OCI-M2 (cell line): ENCODE measurements around the gene PTMS.
"Not testable (repeated sequence)": the region's sequence is repeated elsewhere in the genome, so short reads cannot be mapped to it uniquely, and the experiment has no call there.

Experiments used
- DNase-seq: peaks from one replicate; lab custom pipeline; 2025; ENCODE audit not compliant: unreplicated experiment; lab: John Stamatoyannopoulos, UW

Gene PTMS, protein sequence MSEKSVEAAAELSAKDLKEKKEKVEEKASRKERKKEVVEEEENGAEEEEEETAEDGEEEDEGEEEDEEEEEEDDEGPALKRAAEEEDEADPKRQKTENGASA

DNA sequence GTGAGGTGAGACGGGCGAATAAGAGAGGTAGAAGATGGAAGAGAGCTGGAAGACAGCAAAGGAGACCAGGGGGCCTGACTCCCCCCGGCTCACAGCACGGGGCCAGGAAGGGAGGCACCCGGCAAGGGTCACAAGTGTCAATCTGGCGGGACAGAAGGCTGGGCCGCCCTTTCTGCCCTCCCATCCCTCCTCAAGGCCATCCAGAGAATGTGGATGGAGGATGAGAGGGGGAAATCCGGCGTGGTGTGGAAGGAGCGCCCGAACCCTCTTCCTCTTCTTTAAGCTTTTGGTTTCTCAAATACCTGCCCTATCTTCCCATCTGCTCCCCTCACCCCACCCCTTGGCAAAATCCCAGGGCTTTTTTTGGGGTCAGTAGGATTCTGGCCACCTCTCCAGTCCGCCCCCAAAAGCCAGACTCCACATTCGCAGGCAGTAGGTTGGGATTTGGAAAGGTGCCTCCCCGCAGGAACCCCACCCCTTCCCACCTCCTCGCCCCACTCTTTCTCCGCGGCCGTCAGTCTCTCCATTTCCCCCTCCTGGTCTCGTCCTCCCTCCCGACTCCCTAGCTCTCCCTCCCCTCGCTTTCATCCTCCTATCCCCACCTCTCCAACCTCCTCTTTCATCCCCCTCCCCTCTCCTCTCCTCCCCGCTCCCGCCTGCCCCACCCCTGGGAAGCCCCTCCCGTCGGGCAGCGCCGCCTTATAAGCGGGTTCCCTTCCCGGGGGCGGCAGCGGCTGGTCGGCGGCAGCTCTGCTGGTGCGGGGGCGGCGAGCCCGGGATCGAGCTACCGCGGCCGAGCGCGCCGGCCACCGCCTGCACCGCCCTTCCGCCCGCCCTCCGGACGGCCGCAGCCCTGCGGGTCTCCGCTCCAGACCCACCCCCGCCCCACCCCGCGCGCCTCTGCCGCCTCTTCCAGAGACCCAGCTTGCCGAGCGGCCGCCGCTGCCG, at the start of gene PTMS:
PTMS (plus strand) TSS at position 730 of the 948 bp plus-strand sequence. CDS start 343 bp downstream, outside the sequence.
- no peak for DNase-seq

DNA sequence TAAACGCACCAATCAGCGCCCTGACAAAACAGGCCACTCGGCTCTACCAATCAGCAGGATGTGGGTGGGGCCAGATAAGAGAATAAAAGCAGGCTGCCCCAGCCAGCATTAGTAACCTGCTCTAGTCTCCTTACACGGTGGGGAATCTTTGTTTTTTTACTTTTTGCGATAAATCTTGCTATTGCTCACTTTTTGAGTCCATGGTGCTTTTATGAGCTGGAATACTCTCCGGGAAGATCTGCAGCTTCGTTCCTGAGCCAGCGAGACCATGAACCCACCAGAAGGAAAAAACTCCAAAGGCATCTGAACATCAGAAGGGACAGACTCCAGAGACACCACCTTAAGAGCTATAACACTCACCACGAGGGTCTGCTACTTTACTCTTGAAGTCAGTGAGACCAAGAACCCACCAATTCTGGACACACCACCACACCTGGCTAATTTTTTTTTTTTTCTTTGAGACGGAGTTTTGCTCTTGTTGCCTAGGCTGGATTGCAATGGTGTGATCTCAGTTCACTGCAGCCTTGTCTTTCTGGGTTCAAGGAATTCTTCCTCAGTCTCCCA, 49.2 kb upstream of the PTMS start:
- DNase-seq = no peak

DNA sequence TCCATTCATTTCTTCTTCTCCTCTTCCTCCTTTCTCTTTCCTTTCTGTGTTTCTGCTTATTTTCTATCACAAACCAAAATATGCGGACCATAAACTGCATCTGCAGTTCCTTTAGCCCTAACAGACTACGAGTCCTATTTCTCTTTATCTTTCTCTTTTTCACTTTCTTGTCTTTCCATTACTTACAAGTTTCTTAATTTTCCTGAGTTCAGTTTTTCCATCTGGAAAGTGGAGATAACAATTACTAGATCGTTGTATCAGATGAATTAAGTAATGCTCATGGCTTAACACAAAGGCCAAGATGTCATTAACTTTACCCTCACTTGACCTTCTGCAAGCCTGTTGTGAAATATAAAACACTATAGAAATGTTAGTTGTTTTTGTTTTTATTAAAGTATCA, 43.3 kb upstream of the PTMS start:
- DNase-seq = no peak

DNA sequence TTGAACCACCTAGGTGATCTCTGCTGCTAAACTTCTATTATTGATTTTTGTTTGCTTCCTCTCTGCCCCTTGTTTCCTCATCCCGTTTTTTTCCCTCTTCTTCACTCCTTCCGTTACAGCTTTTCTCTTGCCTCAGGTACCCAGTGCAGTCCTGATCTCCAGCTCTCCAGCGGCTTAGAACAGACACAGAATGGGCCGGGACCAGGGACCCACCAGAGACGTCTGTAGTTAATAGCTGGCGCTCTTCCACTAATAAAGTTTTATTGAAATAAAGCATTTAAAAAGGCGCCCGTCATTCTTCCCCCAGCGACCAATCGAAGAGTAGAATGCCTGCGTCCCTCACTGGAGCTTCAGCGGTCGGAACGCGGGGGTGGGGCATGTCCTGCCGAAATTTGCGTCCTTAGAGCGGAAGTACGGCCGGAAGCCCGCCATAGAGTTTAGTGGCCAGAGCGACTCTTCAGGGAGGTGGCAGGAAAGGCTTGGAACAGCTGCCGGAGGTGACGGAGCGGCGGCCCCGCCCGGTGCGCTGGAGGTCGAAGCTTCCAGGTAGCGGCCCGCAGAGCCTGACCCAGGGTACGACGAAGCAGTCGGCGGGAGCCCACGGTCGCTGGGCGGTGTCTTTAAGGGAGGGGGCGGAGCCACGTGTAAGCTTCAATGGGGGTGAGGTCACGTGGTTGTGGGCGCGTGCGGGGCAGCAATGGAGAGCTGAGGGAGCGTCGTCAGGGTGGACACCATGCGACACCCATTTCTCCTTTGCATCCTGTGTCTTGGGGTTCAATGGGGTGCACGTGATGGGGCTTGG, 42.4 kb upstream of the PTMS start, which contains the start of gene COPS7A:
COPS7A (plus strand) TSS at position 440 of the 802 bp plus-strand sequence. CDS start 611 bp downstream, outside the sequence.
- DNase-seq = peak; percentile 75

DNA sequence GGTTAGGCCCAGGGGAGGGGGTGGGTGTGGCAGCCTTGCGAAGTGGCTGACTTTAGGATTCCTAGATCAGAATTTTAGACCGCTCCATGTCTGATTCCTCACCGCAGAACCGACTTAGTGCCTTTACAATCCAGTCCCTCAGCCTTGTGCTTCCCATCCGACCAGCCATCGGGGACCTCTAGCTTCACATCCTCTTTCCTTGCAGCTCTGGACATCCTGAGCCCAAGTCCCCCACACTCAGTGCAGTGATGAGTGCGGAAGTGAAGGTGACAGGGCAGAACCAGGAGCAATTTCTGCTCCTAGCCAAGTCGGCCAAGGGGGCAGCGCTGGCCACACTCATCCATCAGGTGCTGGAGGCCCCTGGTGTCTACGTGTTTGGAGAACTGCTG, 41.8 kb upstream of the PTMS start:
- DNase-seq = no peak

DNA sequence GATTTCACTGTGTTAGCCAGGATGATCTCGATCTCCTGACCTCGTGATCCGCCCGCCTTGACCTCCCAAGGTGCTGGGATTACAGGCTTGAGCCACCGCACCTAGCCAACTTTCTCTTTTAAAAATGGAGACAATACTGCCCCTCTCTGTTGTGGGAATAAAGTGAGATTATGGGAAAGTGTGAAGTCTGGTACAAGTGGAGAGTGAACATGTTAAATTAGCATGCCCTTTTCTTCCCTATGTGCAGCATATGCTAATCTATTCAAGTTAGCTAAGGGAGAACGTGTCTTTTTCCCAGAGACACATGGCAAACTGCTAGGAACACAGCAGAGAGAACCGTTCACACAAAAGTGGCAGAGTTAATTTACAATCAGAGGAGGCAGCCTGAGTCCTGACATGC, 40.8 kb upstream of the PTMS start:
- no peak for DNase-seq

DNA sequence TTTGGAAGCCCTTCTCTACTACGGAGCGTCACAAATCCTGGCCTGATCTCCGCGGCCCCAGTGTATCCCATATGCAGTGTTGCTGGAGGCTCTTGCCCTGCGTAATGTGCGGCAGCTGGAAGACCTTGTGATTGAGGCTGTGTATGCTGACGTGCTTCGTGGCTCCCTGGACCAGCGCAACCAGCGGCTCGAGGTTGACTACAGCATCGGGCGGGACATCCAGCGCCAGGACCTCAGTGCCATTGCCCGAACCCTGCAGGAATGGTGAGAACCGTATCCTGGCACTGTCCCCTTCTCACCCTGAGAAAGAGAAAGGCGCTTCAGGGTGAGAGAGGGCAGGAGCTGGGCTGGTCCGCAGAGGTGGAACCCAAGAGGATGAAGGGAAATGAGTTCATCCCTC, 37.0 kb upstream of the PTMS start:
- DNase-seq = no peak

DNA sequence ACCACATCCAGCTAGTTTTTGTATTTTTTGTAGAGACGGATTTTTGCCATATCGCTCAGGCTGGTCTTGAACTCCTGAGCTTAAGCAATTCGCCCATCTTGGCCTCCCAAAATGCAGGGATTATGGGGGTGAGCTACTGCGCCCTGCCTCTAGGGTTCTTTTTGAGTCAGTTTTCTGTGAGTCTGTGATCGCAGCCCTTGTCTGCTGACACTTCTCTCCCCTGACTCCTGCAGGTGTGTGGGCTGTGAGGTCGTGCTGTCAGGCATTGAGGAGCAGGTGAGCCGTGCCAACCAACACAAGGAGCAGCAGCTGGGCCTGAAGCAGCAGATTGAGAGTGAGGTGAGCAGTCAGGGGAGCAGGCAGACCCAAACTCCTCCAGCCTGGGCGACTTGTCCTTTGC, 36.0 kb upstream of the PTMS start:
- no peak for DNase-seq

DNA sequence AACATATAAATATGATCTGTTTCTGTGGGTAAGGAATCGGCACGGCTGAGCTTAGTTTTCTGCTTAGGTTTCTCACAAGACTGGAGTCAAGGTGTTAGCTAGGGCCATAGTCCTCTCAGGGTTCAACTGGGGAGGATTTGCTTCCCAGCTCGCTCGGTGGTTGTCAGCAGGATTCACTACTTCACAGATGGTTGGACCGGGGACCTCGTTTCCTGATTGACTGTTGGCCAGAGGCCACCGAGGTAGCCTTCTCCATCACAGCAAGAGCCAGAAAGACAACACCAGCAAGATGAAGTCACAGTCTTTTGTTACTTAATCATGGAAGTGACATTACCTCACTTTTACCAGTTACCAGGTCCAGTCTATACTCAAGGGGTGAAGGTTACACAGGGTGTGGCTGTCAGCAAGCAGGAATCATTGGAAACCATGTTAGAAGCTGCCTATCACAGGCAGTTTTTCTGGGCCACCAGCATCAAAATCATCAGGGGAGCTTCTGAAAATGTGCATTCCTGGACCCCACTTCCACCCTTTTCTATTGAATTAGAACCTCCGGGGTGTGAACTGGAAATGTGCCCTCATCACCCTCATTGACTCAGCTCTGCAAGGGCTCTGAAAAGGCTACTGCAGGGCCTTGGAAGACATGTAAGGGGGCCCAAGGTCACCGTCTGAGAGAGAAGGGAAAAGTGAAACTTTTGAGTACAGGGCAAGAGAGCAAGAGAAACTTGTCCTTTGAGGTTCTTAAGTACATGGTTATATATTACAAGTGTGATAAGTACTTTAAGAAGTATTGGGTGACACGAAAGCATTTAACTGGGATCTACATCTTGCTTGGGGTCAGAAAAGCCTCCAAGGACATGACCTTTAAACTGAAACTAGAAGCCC, 31.4 kb upstream of the PTMS start:
- no peak for DNase-seq

DNA sequence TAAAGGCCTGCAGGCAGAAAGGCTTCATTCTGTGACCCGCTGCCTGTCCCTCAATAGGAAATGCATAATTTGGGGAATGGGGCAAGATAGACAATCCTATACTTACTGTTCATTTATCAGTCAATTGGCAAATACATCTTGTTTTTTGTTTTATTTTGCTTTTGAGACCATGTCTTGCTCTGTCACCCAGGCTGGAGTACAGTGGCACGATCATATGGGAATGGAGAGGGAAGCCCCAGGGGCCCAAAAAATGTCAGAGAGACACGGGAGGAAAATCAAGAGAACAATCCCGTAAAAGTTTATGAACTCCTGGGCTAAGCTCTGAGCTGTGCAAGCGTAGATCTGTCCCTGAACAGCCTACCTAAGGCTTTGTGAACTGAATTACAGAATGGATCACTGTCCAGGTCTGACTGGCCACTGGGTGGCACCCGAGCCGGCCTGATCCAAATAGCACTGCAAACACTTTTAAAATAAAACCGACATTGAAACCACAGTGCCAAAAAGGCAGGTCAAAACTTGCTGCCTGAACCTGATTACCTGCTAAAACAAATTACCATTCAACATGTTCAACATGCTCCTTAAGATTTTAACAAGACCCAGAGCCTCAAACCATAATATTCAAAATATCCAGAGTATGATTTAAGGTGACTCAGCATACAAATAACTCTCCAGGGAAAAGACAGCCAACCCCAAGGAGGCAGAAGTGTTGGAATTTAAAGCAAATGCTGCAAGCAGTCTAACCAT, 30.5 kb upstream of the PTMS start:
- no peak for DNase-seq

DNA sequence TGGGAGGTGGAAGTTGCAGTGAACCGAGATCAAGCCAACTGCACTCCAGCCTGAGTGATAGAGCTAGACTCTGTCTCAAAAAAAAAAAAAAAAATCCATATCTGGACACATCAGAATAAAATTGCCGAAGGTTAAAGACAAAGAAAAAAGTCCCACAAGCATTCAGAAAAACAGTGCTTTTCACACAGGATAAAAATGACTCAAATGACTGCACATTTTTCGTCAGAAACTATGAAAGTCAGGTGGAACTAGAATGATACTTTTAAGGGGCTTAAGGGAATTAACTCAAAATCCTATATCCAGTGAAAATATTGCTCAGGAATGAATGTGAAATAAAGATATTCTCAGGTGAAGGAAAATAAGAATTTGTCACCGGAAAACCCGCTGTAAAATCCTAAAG, 29.4 kb upstream of the PTMS start:
- DNase-seq = no peak

DNA sequence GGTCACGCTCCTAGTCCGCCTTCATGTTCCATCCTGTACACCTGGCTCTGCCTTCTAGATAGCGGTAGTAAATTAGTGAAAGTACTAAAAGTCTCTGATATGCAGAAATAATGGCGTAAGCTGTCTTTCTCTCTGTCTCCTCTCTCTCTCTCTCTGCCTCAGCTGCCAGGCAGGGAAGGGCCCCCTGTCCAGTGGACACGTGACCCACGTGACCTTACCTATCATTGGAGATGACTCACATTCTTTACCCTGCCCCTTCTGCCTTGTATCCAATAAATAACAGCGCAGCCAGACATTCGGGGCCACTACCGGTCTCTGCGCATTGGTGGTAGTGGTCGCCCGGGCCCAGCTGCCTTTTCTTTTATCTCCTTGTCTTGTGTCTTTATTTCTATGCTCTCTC, 24.1 kb upstream of the PTMS start:
- DNase-seq = not testable (repeated sequence)

DNA sequence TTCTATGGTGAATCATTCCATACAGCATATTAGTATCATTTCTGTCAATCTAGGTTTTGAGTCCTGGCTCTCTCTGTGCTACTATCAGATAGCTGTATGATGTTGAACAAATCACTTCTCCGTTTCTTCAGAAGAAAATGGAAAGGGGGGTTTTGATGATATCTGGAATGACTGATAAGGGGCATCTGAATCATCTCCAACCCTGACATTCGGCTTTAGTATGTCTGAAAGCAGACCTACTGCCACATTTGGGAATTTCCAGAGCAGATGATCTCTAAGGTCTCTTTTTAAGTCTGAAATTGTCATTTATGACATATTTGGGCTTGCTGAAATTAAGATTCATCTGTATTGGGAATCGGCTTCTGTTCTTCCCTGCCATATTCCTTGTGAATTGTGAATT, 23.3 kb upstream of the PTMS start:
- DNase-seq = no peak

DNA sequence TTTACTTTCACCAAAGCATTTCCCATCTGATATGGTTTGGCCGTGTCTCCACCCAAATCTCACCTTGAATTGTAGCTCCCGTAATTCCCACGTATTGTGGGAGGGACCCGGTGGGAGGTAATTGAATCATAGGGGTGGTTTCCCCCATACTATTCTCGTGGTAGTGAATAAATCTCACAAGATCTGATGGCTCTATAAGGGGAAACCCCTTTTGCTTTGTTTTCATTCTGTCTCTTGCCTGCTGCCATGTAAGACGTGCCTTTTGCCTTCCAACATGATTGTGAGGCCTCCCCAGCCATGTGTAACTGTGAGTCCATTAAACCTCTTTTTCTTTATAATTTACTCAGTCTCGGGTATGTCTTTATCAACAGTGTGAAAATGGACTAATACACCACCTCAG, 22.9 kb upstream of the PTMS start:
- not testable (repeated sequence) for DNase-seq

DNA sequence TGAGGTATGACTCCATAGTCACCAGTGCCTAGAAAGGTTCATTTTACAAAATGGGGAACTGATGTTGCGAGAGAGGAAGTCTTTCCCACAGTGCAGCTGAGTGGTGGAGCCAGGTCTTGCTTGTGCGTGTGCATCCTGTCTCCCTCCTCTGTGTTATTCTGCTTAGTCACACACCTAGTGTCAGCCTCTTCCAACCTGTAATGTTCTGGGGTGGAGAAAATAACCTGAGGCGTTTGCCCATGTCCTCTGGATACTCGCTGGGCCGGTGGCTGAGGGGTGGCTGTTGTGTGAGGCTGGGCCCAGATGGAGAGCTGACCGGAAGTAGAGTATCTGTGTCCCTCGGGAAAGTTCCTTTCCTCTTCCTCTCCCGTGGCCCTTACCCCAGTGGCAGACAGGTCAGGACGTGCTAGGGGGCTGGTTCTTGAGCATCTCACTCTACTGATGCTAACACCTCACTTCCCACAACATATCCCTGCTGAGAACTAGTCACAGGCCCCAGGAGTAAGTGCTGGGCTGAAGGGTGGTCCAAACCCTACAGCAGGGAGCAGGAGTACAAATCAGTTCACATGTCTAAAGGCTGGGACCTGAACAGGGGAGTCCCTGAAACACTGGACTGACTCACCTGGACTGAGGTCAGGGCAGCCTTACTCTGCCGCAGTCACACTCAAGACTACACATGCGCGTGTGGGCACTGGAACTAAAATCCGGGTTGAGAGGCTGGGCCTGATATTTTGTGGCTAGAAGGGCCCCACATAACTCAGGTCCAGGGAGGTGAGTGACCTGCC, 20.2 kb upstream of the PTMS start:
- DNase-seq = no peak

DNA sequence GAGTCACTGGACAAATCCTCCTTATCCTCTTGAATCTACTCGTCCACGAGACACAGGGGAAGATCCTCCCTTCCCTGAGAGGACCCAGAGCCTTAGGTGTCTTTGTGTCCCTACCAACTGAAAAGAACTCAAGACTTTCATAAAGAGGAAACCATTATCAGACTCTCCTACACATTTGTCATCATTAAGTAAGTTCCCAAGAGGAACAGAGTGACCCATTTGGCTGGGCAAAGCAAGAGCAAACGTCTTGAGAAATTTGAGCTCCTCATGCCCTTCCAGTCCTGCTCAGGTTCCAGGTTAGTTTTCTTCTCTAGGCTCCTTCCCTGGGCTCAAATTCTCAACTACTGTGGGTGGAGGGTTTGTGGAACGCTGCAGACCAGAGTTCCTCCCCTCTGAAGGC, 18.9 kb upstream of the PTMS start:
- no peak for DNase-seq

DNA sequence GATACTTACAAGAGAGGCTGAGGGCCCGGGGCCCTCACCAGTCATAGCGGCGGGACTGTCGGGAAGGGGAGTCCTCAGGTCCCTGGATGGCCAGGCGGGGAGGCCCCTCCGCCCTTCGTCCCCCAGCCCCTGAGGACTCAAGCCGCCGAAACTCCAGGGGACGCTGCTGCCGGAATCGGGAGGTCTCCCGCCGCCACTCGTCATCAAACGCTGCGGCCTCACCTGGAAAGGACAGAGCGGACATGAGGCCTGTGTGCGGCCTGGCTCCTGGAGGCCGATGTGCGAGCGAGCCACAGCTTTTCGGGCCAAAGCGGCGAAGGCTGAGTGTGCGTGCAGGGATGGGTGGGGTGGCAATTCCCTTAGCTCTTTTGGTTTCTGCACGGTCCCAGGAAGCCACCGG, 17.4 kb upstream of the PTMS start:
- no peak for DNase-seq

DNA sequence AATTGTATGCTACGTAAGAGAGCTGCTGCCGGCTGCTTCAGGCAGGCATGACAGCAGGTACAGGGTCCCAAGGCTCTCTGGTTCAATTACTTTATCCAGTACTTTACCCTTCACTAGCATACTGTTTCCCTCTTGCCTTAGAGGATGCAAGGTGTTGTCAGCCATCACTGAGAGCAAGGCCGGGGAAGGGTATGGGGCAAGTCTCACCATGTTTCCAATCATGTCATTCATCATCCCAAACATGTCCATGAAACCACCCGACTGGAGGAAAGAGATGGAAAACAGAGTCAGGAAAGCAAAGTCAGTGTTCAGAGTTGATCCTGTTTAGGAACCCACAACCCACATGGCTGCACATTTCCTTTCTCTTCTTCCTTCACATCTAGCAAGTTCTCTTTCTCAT, 15.7 kb upstream of the PTMS start:
- no peak for DNase-seq

DNA sequence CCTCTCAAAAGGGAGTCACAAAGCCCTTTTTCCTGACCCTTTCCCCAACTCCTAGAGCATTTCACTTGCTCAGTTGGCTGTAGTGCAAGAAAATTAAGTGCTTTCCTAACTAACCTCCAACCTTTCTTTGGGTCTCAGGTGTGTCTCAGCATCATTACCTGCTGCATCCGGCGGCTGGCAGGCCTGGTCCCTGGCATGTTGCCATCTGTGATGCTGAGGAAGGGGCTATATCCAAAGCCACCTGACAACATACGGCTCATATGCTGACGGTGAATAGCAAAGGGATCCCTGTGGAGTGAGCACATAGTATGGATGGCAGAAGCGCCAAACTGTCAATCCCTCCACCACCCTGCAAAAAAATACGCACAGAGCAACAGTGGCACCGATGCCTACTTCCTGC, 14.4 kb upstream of the PTMS start:
- no peak for DNase-seq
